A549 (cell line): ENCODE data around the gene GRIK2. TPM values are rescaled to one million over a fixed set of nuclear protein-coding genes. Genes with fewer than 3 reads are reported as not detected.

Experiments used
- ATAC-seq, 2 experiments: fragments of 200-7000 bp in 1 of 2; fragments of >200 bp in 1 of 2; cut with Nextera tagmentation in 1 of 2; cut with Tn5 transposase in 1 of 2; 3 replicates each; pipeline versions ENCODE4 v1.8.0 to v1.9.1; 2018 to 2020; ENCODE audit warnings: mild to moderate bottlenecking in 1 of 2, moderate library complexity in 1 of 2
- CTCF ChIA-PET: fragments of 300-600 bp; sonication (Branson Sonifier 250); formaldehyde crosslinking; extraction: SDS; loops from one replicate; lab custom pipeline; 2021; ENCODE audit warnings: antibody characterized with exemption, inconsistent platforms; lab: Yijun Ruan, JAX
- POLR2A ChIA-PET: fragments of 350-600 bp; formaldehyde crosslinking; extraction: SDS; loops from one replicate; lab custom pipeline; 2021; ENCODE audit warnings: antibody characterized with exemption, inconsistent platforms; lab: Yijun Ruan, JAX
- DNase-seq, 2 experiments: peaks; one replicate each; pipeline versions ENCODE4 v3.0.0 to v3.0.0-alpha.2; 2011 to 2016; ENCODE audit warnings: low read depth in 1 of 2, low spot score in 1 of 2
- FAIRE-seq: peaks from 2 replicates; lab custom pipeline; 2011; peaks lifted over from hg19 to GRCh38; lab: Jason Lieb, UNC
- H3K27ac ChIP-seq, 2 experiments: fragments of >200 bp; sonication (Bioruptor Twin); formaldehyde crosslinking; 3 replicates each; pipeline ENCODE4 v1.5.1; 2016 to 2017
- H3K4me1 ChIP-seq: fragments of >200 bp; sonication (Bioruptor Twin); formaldehyde crosslinking; 3 replicates; pipeline ENCODE4 v1.6.1; 2016
- H3K4me2 ChIP-seq: fragments of >200 bp; sonication (Bioruptor Twin); formaldehyde crosslinking; 3 replicates; pipeline ENCODE4 v1.6.1; 2016
- H3K4me3 ChIP-seq: fragments of >200 bp; sonication (Bioruptor Twin); formaldehyde crosslinking; 3 replicates; pipeline ENCODE4 v1.5.1; 2016
- H3K9me3 ChIP-seq: fragments of >200 bp; sonication (Bioruptor Twin); formaldehyde crosslinking; 3 replicates; pipeline ENCODE4 v1.6.1; 2016
- CBX8 ChIP-seq: fragments of 200-600 bp; sonication (generic); IDR thresholded peaks from 2 replicates; pipeline ENCODE4 v1.6.1; 2016
- CHD2 ChIP-seq: fragments of 150-350 bp; IDR thresholded peaks from 2 replicates; pipeline ENCODE4 v1.6.1; 2014; ENCODE audit warnings: low read length; ENCODE audit not compliant: partially characterized antibody
- EHF ChIP-seq: fragments of 250-450 bp; sonication (Bioruptor Pico); IDR thresholded peaks from 2 replicates; pipeline ENCODE4 v1.5.0; 2020; ENCODE audit warnings: mild to moderate bottlenecking
- EHMT2 ChIP-seq: fragments of 200-600 bp; sonication (generic); IDR thresholded peaks from 2 replicates; pipeline ENCODE4 v1.6.1; 2016; ENCODE audit warnings: antibody characterized with exemption, low read depth, mild to moderate bottlenecking, moderate library complexity
- EP300 ChIP-seq, 2 experiments: fragments of >200 bp; sonication (Bioruptor Twin); formaldehyde crosslinking; IDR thresholded peaks; 2 replicates in 1 of 2; 3 replicates in 1 of 2; pipeline ENCODE4 v1.6.1; 2016 to 2017
- FOXS1 ChIP-seq: fragments of 250-450 bp; sonication (Bioruptor Pico); IDR thresholded peaks from 2 replicates; pipeline ENCODE4 v1.5.0; 2020; ENCODE audit warnings: mild to moderate bottlenecking, moderate library complexity
- HEYL ChIP-seq: fragments of 250-450 bp; sonication (Bioruptor Pico); IDR thresholded peaks from 2 replicates; pipeline ENCODE4 v1.8.0; 2021; ENCODE audit warnings: mild to moderate bottlenecking, moderate library complexity
- JUN ChIP-seq, 2 experiments: fragments of >200 bp; sonication (Bioruptor Twin); formaldehyde crosslinking; IDR thresholded peaks; 2 replicates in 1 of 2; 3 replicates in 1 of 2; pipeline ENCODE4 v1.6.1; 2016 to 2017
- KDM1A ChIP-seq: fragments of 200-600 bp; sonication (generic); IDR thresholded peaks from 2 replicates; pipeline ENCODE4 v1.6.1; 2016; ENCODE audit warnings: low read depth, mild to moderate bottlenecking
- MAFK ChIP-seq: fragments of 450-650 bp; IDR thresholded peaks from 2 replicates; pipeline ENCODE4 v1.6.1; 2014; ENCODE audit not compliant: partially characterized antibody
- MAZ ChIP-seq: fragments of 150-350 bp; IDR thresholded peaks from 2 replicates; pipeline ENCODE4 v1.6.1; 2014; ENCODE audit warnings: antibody characterized with exemption, low read depth, low read length, borderline replicate concordance
- MYC ChIP-seq: IDR thresholded peaks from 2 replicates; pipeline ENCODE4 v1.6.1; 2012; ENCODE audit warnings: mild to moderate bottlenecking, inconsistent platforms, low read length, improper control_type of control experiment, borderline replicate concordance
- NPAS2 ChIP-seq: fragments of 250-450 bp; sonication (Bioruptor Pico); IDR thresholded peaks from 2 replicates; pipeline ENCODE4 v1.8.0; 2022; ENCODE audit warnings: mild to moderate bottlenecking, moderate library complexity, borderline replicate concordance
- NR3C1 ChIP-seq: fragments of >200 bp; sonication (Bioruptor Twin); formaldehyde crosslinking; IDR thresholded peaks from 3 replicates; pipeline ENCODE4 v1.6.1; 2017
- PHF8 ChIP-seq: fragments of 200-600 bp; sonication (generic); IDR thresholded peaks from 2 replicates; pipeline ENCODE4 v1.6.1; 2016; ENCODE audit warnings: low read depth, mild to moderate bottlenecking, antibody characterized with exemption, moderate library complexity, borderline replicate concordance
- POLR2A ChIP-seq: IDR thresholded peaks from 2 replicates; pipeline ENCODE4 v1.6.1; 2012; ENCODE audit warnings: mild to moderate bottlenecking, low read length
- POLR2AphosphoS2 ChIP-seq: conservative IDR thresholded peaks from 2 replicates; pipeline ENCODE4 v1.6.1; 2012; ENCODE audit warnings: low read length, improper control_type of control experiment, inconsistent platforms
- RAD21 ChIP-seq, 2 experiments: fragments of >200 bp in 1 of 2; sonication (Bioruptor Twin) in 1 of 2; formaldehyde crosslinking in 1 of 2; IDR thresholded peaks in 1 of 2; conservative IDR thresholded peaks in 1 of 2; 2 replicates in 1 of 2; 3 replicates in 1 of 2; pipeline ENCODE4 v1.6.1; 2012 to 2018; ENCODE audit warnings: inconsistent platforms in 1 of 2
- RCOR1 ChIP-seq: fragments of 150-350 bp; IDR thresholded peaks from 2 replicates; pipeline ENCODE4 v1.6.1; 2014; ENCODE audit warnings: antibody characterized with exemption, low read length, low read depth
- SREBF2 ChIP-seq: fragments of 450-650 bp; IDR thresholded peaks from 2 replicates; pipeline ENCODE4 v1.6.1; 2014; ENCODE audit warnings: mild to moderate bottlenecking, moderate library complexity
- TFCP2L1 ChIP-seq: fragments of 250-450 bp; sonication (Bioruptor Pico); IDR thresholded peaks from 2 replicates; pipeline ENCODE4 v1.5.0; 2021; ENCODE audit warnings: mild to moderate bottlenecking
- ZC3H11A ChIP-seq: fragments of 450-650 bp; IDR thresholded peaks from 2 replicates; pipeline ENCODE4 v1.6.1; 2014; ENCODE audit warnings: antibody characterized with exemption, mild to moderate bottlenecking
- ZNF302 ChIP-seq: fragments of 250-450 bp; sonication (Bioruptor Pico); IDR thresholded peaks from 2 replicates; pipeline ENCODE4 v1.9.0; 2021; ENCODE audit warnings: inconsistent platforms, mild to moderate bottlenecking, moderate library complexity
- ZSCAN20 ChIP-seq: fragments of 250-450 bp; sonication (Bioruptor Pico); IDR thresholded peaks from 2 replicates; pipeline ENCODE4 v1.8.0; 2022; ENCODE audit warnings: mild to moderate bottlenecking, moderate library complexity
- whole genome bisulfite sequencing: methylation state at CpG from one replicate; pipeline ENCODE4 v1.1.6; 2017; ENCODE audit errors: missing lambda C conversion rate; 5-methylcytosine and 5-hydroxymethylcytosine counted together
- polyA plus RNA-seq, 4 experiments: library from polyadenylated mRNA; depleted of rRNA in 3 of 4; stranded (reverse); fragments of >200 nt; fragmentation: RNase III in 1 of 4; extraction: RNeasy Plus Mini Kit Qiagen cat#74134 plus additional on column Dnase treatment in 1 of 4; gene quantifications; 2 replicates in 3 of 4; 3 replicates in 1 of 4; pipeline ENCODE4 v1.2.3, GENCODE V29; 2011 to 2017
- TF ChIP-seq, protein P1 (sequence below): IDR thresholded peaks from 2 replicates; pipeline ENCODE4 v1.6.1; 2012
- TF ChIP-seq, protein P2 (sequence below): fragments of 250-450 bp; sonication (Bioruptor Pico); IDR thresholded peaks from 2 replicates; pipeline ENCODE4 v1.5.0; 2021; ENCODE audit warnings: mild to moderate bottlenecking, moderate library complexity, borderline replicate concordance
- TF ChIP-seq, protein P3 (sequence below): fragments of 150-350 bp; IDR thresholded peaks from 2 replicates; pipeline ENCODE4 v1.6.1; 2014; ENCODE audit warnings: low read depth, mild to moderate bottlenecking, low read length
- TF ChIP-seq, protein P4 (sequence below): fragments of 250-450 bp; sonication (Bioruptor Pico); IDR thresholded peaks from 2 replicates; pipeline ENCODE4 v1.5.0; 2020; ENCODE audit warnings: low read depth, mild to moderate bottlenecking, moderate library complexity
- TF ChIP-seq, protein P5 (sequence below): fragments of >200 bp; sonication (Bioruptor Twin); formaldehyde crosslinking; IDR thresholded peaks from 3 replicates; pipeline ENCODE4 v1.6.1; 2016
- TF ChIP-seq, protein P6 (sequence below): IDR thresholded peaks from 2 replicates; pipeline ENCODE4 v1.6.1; 2012

Gene GRIK2
- polyA plus RNA-seq, 2 of the 4 experiments (the other 2 are of a cell fraction): 0.56 to 0.65 TPM

DNA sequence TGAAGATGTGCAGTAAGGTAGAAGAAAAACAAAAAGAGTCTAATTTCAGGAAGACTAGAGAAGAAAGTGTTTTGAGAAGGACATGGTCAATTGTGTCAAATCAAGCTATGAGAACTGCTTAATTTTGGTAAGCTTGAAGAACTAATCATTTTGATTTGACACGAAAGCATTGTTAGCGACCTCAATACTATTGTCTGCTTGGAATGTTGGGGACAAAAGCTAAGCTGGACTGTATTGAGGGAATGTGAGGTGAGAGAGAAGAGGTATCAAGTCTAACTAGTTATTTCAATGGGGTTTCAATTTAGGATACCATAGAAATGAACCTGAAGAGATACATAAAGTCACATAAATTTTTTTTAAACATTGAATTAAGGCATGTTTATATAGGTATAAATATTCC lies 309.8 kb downstream of the GRIK2 start:
- H3K9me3 ChIP-seq: no peaks in the 10 kb centered on the region
- POLR2A ChIA-PET: no interaction called here
- FAIRE-seq: no peak
- no peak overlapping the region for H3K4me2 ChIP-seq
- no peak for ATAC-seq
- DNase-seq: no peak
- H3K27ac ChIP-seq: no peak overlapping the region
- no peaks in the 10 kb centered on the region for H3K4me1 ChIP-seq
- WGBS: 25% methylated on average over 2 of the region's 2 CpGs
- CTCF ChIA-PET: no interaction called here
- H3K4me3 ChIP-seq: no peak overlapping the region
- TF ChIP-seq KDM1A (no peak), POLR2AphosphoS2 (no peak), JUN (IDR thresholded peaks at IDR 0.05) (no peak), POLR2A (no peak), TFCP2L1 (CRISPR knock-in tag) (no peak), ZSCAN20 (CRISPR knock-in tag) (no peak), HEYL (CRISPR knock-in tag) (no peak), ZNF302 (CRISPR knock-in tag) (no peak), EP300 (IDR thresholded peaks at IDR 0.05) (no peak), MAZ (no peak), EHMT2 (no peak), EHF (CRISPR knock-in tag) (no peak), MAFK (no peak), NR3C1 (no peak)
- TF ChIP-seq, protein P1, sequence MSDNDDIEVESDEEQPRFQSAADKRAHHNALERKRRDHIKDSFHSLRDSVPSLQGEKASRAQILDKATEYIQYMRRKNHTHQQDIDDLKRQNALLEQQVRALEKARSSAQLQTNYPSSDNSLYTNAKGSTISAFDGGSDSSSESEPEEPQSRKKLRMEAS: no peak

DNA sequence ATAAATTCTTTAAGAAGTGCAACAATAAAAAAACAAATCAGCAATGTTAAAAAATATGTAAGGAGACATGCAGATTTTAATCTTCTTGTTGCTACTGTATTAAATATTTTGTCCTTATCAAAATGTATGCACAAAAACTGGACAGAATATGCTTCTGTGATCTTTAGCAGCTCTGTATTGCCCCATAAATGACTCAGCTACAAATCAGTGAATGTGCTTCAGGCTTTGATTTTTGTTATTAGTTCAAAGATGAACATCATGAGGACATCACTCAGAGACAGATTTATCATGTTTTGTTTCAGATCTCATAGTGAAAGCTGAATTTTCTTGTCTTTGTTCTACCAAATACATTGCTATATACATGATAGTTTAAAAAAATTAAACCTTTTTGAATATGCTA lies 312.4 kb downstream of the GRIK2 start:
- Histone ChIP-seq H3K9me3 (no peaks in the 10 kb centered on the region), H3K4me1 (no peaks in the 10 kb centered on the region), H3K4me2 (no peak overlapping the region), H3K27ac (no peak overlapping the region), H3K4me3 (no peak overlapping the region)
- ChIA-PET CTCF (no interaction called here), POLR2A (no interaction called here)
- ATAC-seq (no peak), FAIRE-seq (no peak), DNase-seq (no peak)
- TF ChIP-seq CHD2 (no peak), RCOR1 (no peak), SREBF2 (no peak), HEYL (CRISPR knock-in tag) (no peak), JUN (IDR thresholded peaks at IDR 0.05) (no peak), POLR2A (no peak), PHF8 (no peak), EHMT2 (no peak)
- TF ChIP-seq, protein P2, sequence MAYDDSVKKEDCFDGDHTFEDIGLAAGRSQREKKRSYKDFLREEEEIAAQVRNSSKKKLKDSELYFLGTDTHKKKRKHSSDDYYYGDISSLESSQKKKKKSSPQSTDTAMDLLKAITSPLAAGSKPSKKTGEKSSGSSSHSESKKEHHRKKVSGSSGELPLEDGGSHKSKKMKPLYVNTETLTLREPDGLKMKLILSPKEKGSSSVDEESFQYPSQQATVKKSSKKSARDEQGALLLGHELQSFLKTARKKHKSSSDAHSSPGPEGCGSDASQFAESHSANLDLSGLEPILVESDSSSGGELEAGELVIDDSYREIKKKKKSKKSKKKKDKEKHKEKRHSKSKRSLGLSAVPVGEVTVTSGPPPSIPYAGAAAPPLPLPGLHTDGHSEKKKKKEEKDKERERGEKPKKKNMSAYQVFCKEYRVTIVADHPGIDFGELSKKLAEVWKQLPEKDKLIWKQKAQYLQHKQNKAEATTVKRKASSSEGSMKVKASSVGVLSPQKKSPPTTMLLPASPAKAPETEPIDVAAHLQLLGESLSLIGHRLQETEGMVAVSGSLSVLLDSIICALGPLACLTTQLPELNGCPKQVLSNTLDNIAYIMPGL: no peak
- TF ChIP-seq, protein P3, sequence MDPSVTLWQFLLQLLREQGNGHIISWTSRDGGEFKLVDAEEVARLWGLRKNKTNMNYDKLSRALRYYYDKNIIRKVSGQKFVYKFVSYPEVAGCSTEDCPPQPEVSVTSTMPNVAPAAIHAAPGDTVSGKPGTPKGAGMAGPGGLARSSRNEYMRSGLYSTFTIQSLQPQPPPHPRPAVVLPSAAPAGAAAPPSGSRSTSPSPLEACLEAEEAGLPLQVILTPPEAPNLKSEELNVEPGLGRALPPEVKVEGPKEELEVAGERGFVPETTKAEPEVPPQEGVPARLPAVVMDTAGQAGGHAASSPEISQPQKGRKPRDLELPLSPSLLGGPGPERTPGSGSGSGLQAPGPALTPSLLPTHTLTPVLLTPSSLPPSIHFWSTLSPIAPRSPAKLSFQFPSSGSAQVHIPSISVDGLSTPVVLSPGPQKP: no peak
- TF ChIP-seq, protein P4, sequence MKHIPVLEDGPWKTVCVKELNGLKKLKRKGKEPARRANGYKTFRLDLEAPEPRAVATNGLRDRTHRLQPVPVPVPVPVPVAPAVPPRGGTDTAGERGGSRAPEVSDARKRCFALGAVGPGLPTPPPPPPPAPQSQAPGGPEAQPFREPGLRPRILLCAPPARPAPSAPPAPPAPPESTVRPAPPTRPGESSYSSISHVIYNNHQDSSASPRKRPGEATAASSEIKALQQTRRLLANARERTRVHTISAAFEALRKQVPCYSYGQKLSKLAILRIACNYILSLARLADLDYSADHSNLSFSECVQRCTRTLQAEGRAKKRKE (CRISPR knock-in tag): no peak
- TF ChIP-seq, all 56 proteins: peak for 0

DNA sequence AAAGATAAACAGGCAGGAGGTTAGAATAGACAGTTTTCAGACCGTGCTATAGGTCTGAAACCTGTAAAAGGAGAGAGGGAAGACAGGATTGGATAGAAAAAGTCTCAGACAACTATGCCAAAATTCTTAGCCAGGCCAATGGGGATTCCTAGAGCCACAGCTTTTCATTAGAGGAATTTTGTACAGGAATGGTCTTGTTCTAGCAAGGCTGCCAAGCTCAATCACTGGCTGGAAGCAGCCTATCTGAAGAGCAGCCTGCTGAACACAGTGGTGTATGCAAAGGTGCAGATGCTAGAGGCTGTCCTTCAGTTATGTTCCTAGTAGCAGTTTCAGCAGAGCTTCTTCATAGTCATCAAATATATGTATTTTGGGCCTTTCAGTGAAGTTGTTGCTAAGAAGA lies 313.1 kb downstream of the GRIK2 start:
- Histone ChIP-seq H3K4me2 (no peak overlapping the region), H3K27ac (no peak overlapping the region), H3K9me3 (no peaks in the 10 kb centered on the region), H3K4me1 (no peaks in the 10 kb centered on the region), H3K4me3 (no peak overlapping the region)
- WGBS: 23% methylated on average over 1 of the region's 1 CpG
- CTCF ChIA-PET: no interaction called here
- POLR2A ChIA-PET: no interaction called here
- no peak for FAIRE-seq
- DNase-seq: no peak
- no peak for ATAC-seq
- no peak for TF ChIP-seq FOXS1
- no peak for TF ChIP-seq ZSCAN20 (CRISPR knock-in tag)
- TF ChIP-seq HEYL (CRISPR knock-in tag): no peak
- TF ChIP-seq PHF8: no peak
- TF ChIP-seq, protein P5, sequence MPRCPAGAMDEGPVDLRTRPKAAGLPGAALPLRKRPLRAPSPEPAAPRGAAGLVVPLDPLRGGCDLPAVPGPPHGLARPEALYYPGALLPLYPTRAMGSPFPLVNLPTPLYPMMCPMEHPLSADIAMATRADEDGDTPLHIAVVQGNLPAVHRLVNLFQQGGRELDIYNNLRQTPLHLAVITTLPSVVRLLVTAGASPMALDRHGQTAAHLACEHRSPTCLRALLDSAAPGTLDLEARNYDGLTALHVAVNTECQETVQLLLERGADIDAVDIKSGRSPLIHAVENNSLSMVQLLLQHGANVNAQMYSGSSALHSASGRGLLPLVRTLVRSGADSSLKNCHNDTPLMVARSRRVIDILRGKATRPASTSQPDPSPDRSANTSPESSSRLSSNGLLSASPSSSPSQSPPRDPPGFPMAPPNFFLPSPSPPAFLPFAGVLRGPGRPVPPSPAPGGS: no peak
- TF ChIP-seq TFCP2L1 (CRISPR knock-in tag): no peak
- no peak for TF ChIP-seq RCOR1
- no peak for TF ChIP-seq RAD21 (conservative IDR thresholded peaks at IDR 0.05 in 1 of 2, IDR thresholded peaks at IDR 0.05 in 1 of 2)
- TF ChIP-seq, protein P6, sequence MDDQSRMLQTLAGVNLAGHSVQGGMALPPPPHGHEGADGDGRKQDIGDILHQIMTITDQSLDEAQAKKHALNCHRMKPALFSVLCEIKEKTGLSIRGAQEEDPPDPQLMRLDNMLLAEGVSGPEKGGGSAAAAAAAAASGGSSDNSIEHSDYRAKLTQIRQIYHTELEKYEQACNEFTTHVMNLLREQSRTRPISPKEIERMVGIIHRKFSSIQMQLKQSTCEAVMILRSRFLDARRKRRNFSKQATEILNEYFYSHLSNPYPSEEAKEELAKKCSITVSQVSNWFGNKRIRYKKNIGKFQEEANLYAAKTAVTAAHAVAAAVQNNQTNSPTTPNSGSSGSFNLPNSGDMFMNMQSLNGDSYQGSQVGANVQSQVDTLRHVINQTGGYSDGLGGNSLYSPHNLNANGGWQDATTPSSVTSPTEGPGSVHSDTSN: no peak
- no peak for TF ChIP-seq ZNF302 (CRISPR knock-in tag)
- TF ChIP-seq EHF (CRISPR knock-in tag): no peak
- TF ChIP-seq EHMT2: no peak
- no peak for TF ChIP-seq MYC
- no peak for TF ChIP-seq NPAS2 (CRISPR knock-in tag)
- TF ChIP-seq SREBF2: no peak
- no peak for TF ChIP-seq ZC3H11A
- no peak for TF ChIP-seq CBX8
